Adrenal gland (tissue), 5 donors: Measurements from ENCODE around the gene MICU2.

Source experiments
- CTCF ChIP-seq, 6 experiments: fragments of 450-650 bp in 4 of 6; fragments of 200-600 bp in 2 of 6; sonication (generic) in 1 of 6; IDR thresholded peaks; 1 replicate in 5 of 6; 2 replicates in 1 of 6; pipeline versions ENCODE4 v1.5.1 to v1.8.0; 2016 to 2021; ENCODE audit warnings: antibody characterized with exemption in 6 of 6, mild to moderate bottlenecking in 2 of 6, moderate library complexity in 1 of 6
- POLR2A ChIP-seq, 2 donors: fragments of 450-650 bp; IDR thresholded peaks; one replicate each; pipeline ENCODE4 v1.6.1; 2017; ENCODE audit warnings: antibody characterized with exemption in 2 of 2, mild to moderate bottlenecking in 2 of 2, moderate library complexity in 1 of 2
- donor health status: DM: no; HTN: no; CAD: no.

- TF ChIP-seq CTCF (IDR thresholded peaks at IDR 0.05), result no peak
- TF ChIP-seq POLR2A (IDR thresholded peaks at IDR 0.05), result no peak
These were observed 86.4 kb downstream of the MICU2 start for GRCh38 chr13:21517576-21517975.
